Stomach (tissue), 4 donors: Measurements from ENCODE around the gene LRRC7.

Source experiments
- POLR2A ChIP-seq, 4 donors: fragments of 450-650 bp; IDR thresholded peaks; one replicate each; pipeline ENCODE4 v1.6.1; 2016; ENCODE audit warnings: antibody characterized with exemption in 4 of 4, control low read depth in 2 of 4, mild to moderate bottlenecking in 1 of 4, moderate library complexity in 1 of 4
- TF ChIP-seq, protein P1 (sequence below), 7 experiments: fragments of 450-650 bp in 4 of 7; fragments of 200-600 bp in 3 of 7; sonication (generic) in 3 of 7; IDR thresholded peaks; one replicate each; pipeline ENCODE4 v1.5.1; 2016 to 2019; ENCODE audit warnings: antibody characterized with exemption in 7 of 7, control low read depth in 2 of 7, mild to moderate bottlenecking in 1 of 7

DNA sequence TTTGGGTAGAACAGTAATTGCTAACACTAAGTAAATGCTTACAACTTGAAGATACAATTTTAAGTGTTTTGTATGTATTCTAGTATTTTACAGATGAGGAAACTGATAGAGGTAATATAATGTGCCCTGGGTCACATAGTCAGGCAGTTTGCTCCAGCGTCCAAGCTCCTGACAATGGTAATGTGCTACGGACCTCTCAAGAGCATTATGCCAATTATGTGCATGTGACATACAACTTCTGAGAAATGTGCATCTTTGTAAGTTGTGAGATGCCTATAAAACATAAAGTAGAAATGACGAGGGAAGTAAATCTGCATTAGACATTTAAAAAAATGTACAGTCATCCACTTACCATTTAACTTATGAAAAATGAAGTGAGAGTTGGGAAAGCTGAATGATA, 186.8 kb downstream of the LRRC7 start:
- TF ChIP-seq, protein P1, sequence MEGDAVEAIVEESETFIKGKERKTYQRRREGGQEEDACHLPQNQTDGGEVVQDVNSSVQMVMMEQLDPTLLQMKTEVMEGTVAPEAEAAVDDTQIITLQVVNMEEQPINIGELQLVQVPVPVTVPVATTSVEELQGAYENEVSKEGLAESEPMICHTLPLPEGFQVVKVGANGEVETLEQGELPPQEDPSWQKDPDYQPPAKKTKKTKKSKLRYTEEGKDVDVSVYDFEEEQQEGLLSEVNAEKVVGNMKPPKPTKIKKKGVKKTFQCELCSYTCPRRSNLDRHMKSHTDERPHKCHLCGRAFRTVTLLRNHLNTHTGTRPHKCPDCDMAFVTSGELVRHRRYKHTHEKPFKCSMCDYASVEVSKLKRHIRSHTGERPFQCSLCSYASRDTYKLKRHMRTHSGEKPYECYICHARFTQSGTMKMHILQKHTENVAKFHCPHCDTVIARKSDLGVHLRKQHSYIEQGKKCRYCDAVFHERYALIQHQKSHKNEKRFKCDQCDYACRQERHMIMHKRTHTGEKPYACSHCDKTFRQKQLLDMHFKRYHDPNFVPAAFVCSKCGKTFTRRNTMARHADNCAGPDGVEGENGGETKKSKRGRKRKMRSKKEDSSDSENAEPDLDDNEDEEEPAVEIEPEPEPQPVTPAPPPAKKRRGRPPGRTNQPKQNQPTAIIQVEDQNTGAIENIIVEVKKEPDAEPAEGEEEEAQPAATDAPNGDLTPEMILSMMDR (IDR thresholded peaks at IDR 0.05), result no peak
- no peak for TF ChIP-seq POLR2A (IDR thresholded peaks at IDR 0.05)
